Measurements from ENCODE around the gene OSBPL5. TPM values are rescaled to one million over a fixed set of nuclear protein-coding genes. Genes with fewer than 3 reads are reported as not detected.

OSBPL5 gene
- total RNA-seq, 2 donors from 2014 or later, result 34.0 to 69.5 TPM

DNA sequence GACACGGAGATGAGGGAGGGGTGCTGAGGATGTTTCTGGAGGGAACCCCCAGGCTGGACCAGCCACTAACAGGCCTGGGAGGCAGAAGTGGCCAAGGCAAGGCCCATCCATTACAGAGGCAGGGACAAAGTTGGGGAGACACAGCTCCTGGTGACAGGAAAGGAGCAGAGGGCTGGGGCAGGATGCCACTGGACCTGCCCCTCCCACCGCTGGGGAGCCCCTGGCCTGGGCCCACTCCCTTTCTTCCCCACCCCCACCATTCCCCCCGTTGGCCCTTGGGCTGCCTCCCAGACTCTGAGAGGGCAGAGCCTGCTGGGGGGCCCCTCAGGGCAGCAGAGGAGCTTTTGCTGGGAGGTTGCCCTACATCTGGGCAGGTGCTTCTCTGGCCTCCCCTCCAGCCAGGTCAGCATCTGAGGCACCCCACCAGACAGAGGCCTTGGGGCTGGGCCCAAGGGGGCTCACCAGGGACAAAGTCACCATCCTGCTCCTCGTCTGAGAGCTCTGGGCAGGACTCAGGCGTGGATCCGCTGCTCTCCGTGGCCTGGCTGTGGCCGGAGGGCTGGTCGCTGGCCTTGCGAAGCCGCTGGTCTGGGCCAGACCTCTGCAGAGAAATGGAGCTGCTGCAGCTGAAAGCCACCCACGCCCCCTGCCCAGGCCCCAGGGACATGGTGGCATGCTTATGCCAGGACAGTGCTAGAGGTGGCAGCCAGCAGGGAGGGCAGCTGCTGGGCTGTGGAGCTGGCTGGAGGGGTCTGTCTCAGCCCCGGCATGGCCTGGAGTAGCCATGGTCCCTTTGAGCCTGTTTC, 74.8 kb downstream of the OSBPL5 start:
- Histone ChIP-seq H3K9me3 (no peaks in the 10 kb centered on the region), H3K36me3 (no peaks in the 10 kb centered on the region), H3K4me1 (peaks cover 6% of the 10 kb centered on the region), H3K9ac (ENCODE audit: low read depth in 2 of 2, low read length in 2 of 2) (no peak overlapping the region), H3K27ac (no peak overlapping the region), H3K4me3 (no peak overlapping the region), H3K27me3 (no peaks in the 10 kb centered on the region)
- TF ChIP-seq, protein P1, sequence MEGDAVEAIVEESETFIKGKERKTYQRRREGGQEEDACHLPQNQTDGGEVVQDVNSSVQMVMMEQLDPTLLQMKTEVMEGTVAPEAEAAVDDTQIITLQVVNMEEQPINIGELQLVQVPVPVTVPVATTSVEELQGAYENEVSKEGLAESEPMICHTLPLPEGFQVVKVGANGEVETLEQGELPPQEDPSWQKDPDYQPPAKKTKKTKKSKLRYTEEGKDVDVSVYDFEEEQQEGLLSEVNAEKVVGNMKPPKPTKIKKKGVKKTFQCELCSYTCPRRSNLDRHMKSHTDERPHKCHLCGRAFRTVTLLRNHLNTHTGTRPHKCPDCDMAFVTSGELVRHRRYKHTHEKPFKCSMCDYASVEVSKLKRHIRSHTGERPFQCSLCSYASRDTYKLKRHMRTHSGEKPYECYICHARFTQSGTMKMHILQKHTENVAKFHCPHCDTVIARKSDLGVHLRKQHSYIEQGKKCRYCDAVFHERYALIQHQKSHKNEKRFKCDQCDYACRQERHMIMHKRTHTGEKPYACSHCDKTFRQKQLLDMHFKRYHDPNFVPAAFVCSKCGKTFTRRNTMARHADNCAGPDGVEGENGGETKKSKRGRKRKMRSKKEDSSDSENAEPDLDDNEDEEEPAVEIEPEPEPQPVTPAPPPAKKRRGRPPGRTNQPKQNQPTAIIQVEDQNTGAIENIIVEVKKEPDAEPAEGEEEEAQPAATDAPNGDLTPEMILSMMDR (IDR thresholded peaks at IDR 0.05), result no peak
- intact Hi-C loops (cut with DNase I), result loop anchor here (2.0 to 5.0 kb wide), 2 partner anchors 51 to 127 kb away; partner anchors contain the start of gene MRGPRG
- DNase-seq, result no peak

- TF ChIP-seq, protein P1 (IDR thresholded peaks at IDR 0.05), result no peak
- no peaks in the 10 kb centered on the region for H3K27me3 ChIP-seq
These were observed 75.7 kb downstream of the OSBPL5 start for GRCh38 chr11:3089236-3090061.

GRCh38 chr11:3088806-3089205, 76.3 kb downstream of the OSBPL5 start:
- intact Hi-C loops (cut with DNase I), result no loop called here
- Histone ChIP-seq H3K4me3 (no peak overlapping the region), H3K36me3 (no peaks in the 10 kb centered on the region), H3K9me3 (no peaks in the 10 kb centered on the region), H3K9ac (ENCODE audit: low read depth in 2 of 2, low read length in 2 of 2) (no peak overlapping the region), H3K27ac (no peak overlapping the region), H3K4me1 (peaks cover 6% of the 10 kb centered on the region), H3K27me3 (no peaks in the 10 kb centered on the region)
- TF ChIP-seq, protein P1 (IDR thresholded peaks at IDR 0.05), result no peak
- DNase-seq, result no peak

More at GRCh38 chr11:3089236-3090061, 75.7 kb downstream of the OSBPL5 start:
- intact Hi-C loops (cut with DNase I), result loop anchor here (2.0 to 5.0 kb wide), 2 partner anchors 51 to 128 kb away; partner anchors contain the start of gene MRGPRG
- no peak overlapping the region for H3K4me3 ChIP-seq
- DNase-seq, result no peak
- H3K36me3 ChIP-seq, result no peaks in the 10 kb centered on the region
- no peaks in the 10 kb centered on the region for H3K9me3 ChIP-seq
- H3K9ac ChIP-seq (ENCODE audit: low read depth in 2 of 2, low read length in 2 of 2), result no peak overlapping the region
- peaks cover 6% of the 10 kb centered on the region for H3K4me1 ChIP-seq
- H3K27ac ChIP-seq, result no peak overlapping the region

DNA sequence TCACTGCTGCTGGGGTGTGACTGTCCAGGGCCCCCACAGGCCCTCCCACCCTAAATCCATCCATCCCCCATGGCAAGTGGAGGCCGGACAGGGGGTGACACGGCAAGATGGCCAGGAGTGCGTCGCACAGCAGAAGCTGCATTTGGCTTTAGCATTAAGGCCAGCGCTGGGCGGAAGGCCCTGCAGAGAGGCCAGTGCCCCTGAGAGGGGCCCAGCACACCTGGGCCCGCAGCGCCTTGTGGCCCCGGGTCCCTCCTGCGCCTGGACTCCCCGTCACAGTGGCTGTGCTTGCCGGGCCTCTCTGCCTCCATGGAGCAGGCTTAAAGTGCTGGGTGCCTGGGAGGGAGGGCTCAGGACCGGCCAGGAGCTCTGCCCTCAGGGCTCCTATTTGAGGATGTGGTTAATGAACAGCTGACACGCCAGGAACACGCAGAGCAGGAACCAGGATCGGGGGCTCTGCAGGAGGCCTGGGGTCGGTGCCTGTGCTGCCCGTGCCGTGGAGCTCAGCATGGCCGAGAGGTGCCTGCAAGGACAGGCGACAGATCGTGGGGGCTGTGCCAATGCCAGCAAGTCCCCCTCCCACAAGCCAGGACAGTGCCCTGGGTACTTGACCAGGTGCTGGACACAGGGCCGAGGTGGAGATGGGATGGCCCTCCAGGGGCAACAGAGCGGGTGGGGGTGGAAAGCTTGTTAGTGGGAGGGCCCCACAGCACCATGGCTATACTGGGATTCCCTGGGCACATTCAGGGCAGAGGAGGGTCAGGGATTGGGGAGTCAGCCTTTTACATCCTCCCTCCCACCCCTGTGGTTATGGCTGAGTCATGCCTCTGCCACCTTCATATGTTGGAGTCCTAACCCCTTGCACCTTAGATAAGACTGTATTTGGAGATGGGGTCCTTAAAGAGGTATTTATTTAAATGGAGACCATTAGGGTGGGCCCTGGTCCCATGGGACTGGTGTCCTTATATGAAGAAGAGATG, 77.0 kb downstream of the OSBPL5 start:
- Histone ChIP-seq H3K4me3 (no peak overlapping the region), H3K27me3 (no peaks in the 10 kb centered on the region), H3K27ac (no peak overlapping the region), H3K9ac (ENCODE audit: low read depth in 2 of 2, low read length in 2 of 2) (no peak overlapping the region), H3K36me3 (no peaks in the 10 kb centered on the region), H3K4me1 (peaks cover 6% of the 10 kb centered on the region), H3K9me3 (no peaks in the 10 kb centered on the region)
- TF ChIP-seq, protein P1 (IDR thresholded peaks at IDR 0.05), result no peak
- no peak for DNase-seq
- intact Hi-C loops (cut with DNase I), result no loop called here

All from colonic mucosa (tissue), 4 donors.